H9 (cell line): ENCODE measurements around the gene MED8. TPM values are rescaled to one million over a fixed set of nuclear protein-coding genes. Genes with fewer than 3 reads are reported as not detected.

ENCODE experiments used
- DNase-seq: peaks from one replicate; pipeline ENCODE4 v3.0.0-alpha.2; 2017
- H2AFZ ChIP-seq: one replicate; pipeline ENCODE4 v1.6.1; 2013; ENCODE audit warnings: mild to moderate bottlenecking, low read length, control low read depth, moderate library complexity
- H2AK5ac ChIP-seq: 2 replicates; pipeline ENCODE4 v1.6.1; 2013; ENCODE audit warnings: low read length, control low read depth, mixed read lengths; ENCODE audit not compliant: insufficient read length
- H2BK120ac ChIP-seq: one replicate; pipeline ENCODE4 v1.6.1; 2013; ENCODE audit warnings: low read depth, mild to moderate bottlenecking, low read length, control low read depth, inconsistent platforms; ENCODE audit not compliant: poor library complexity, severe bottlenecking
- H2BK12ac ChIP-seq: 2 replicates; pipeline ENCODE4 v1.6.1; 2013; ENCODE audit warnings: low read length, control low read depth, mixed read lengths, low read depth; ENCODE audit not compliant: insufficient read length
- H2BK15ac ChIP-seq: 2 replicates; pipeline ENCODE4 v1.6.1; 2013; ENCODE audit warnings: low read depth, low read length, control low read depth
- H2BK20ac ChIP-seq: one replicate; pipeline ENCODE4 v1.6.1; 2013; ENCODE audit warnings: low read depth, mild to moderate bottlenecking, low read length, control low read depth, inconsistent platforms; ENCODE audit not compliant: poor library complexity, severe bottlenecking
- H2BK5ac ChIP-seq: 2 replicates; pipeline ENCODE4 v1.6.1; 2013; ENCODE audit warnings: low read length, control low read depth, mixed read lengths; ENCODE audit not compliant: insufficient read length
- H3K14ac ChIP-seq: 2 replicates; pipeline ENCODE4 v1.6.1; 2013; ENCODE audit warnings: low read length, control low read depth; ENCODE audit not compliant: insufficient read depth
- H3K18ac ChIP-seq: 2 replicates; pipeline ENCODE4 v1.6.1; 2013; ENCODE audit warnings: low read depth, mild to moderate bottlenecking, mixed read lengths, low read length, control low read depth; ENCODE audit not compliant: insufficient read length
- H3K23ac ChIP-seq: 2 replicates; pipeline ENCODE4 v1.6.1; 2013; ENCODE audit warnings: low read length, control low read depth, mixed read lengths, low read depth; ENCODE audit not compliant: insufficient read length
- H3K23me2 ChIP-seq: 2 replicates; pipeline ENCODE4 v1.6.1; 2013; ENCODE audit warnings: low read depth, mild to moderate bottlenecking, mixed read lengths, low read length, control low read depth; ENCODE audit not compliant: insufficient read length, poor library complexity, severe bottlenecking
- H3K27ac ChIP-seq: 2 replicates; pipeline ENCODE4 v1.5.1; 2013; ENCODE audit warnings: low read length, control low read depth, mixed read lengths, low read depth; ENCODE audit not compliant: insufficient read length
- H3K27me3 ChIP-seq: 2 replicates; pipeline ENCODE4 v1.6.1; 2013; ENCODE audit warnings: low read length, control low read depth, inconsistent platforms; ENCODE audit not compliant: insufficient read depth
- H3K4ac ChIP-seq: 2 replicates; pipeline ENCODE4 v1.6.1; 2013; ENCODE audit warnings: low read depth, mild to moderate bottlenecking, control low read depth, inconsistent platforms, low read length, moderate library complexity
- H3K4me1 ChIP-seq: 2 replicates; pipeline ENCODE4 v1.6.1; 2013; ENCODE audit warnings: low read length, control low read depth, inconsistent platforms; ENCODE audit not compliant: insufficient read depth
- H3K4me2 ChIP-seq: 2 replicates; pipeline ENCODE4 v1.6.1; 2013; ENCODE audit warnings: low read length, control low read depth, mixed read lengths; ENCODE audit not compliant: insufficient read length, insufficient read depth
- H3K56ac ChIP-seq: 2 replicates; pipeline ENCODE4 v1.6.1; 2013; ENCODE audit warnings: low read depth, mild to moderate bottlenecking, mixed read lengths, low read length, control low read depth; ENCODE audit not compliant: insufficient read length
- H3K79me1 ChIP-seq: 2 replicates; pipeline ENCODE4 v1.6.1; 2013; ENCODE audit warnings: low read depth, mild to moderate bottlenecking, moderate library complexity, low read length, control low read depth, inconsistent platforms; ENCODE audit not compliant: insufficient read depth, poor library complexity, severe bottlenecking
- H3K79me2 ChIP-seq: 2 replicates; pipeline ENCODE4 v1.6.1; 2013; ENCODE audit warnings: low read length, control low read depth, inconsistent platforms; ENCODE audit not compliant: insufficient read depth
- H3K9ac ChIP-seq: 2 replicates; pipeline ENCODE4 v1.6.1; 2013; ENCODE audit warnings: low read length, control low read depth, mixed read lengths; ENCODE audit not compliant: insufficient read length; ENCODE audit errors: extremely low read depth
- H3K9me3 ChIP-seq: one replicate; pipeline ENCODE4 v1.6.1; 2013; ENCODE audit warnings: low read depth, low read length, inconsistent platforms; ENCODE audit not compliant: control insufficient read depth
- H3T11ph ChIP-seq: one replicate; pipeline ENCODE4 v1.6.1; 2013; ENCODE audit warnings: mild to moderate bottlenecking, low read length, control low read depth, inconsistent platforms
- H4K20me1 ChIP-seq: one replicate; pipeline ENCODE4 v1.6.1; 2013; ENCODE audit not compliant: control insufficient read depth, insufficient read length, insufficient read depth
- H4K5ac ChIP-seq: 2 replicates; pipeline ENCODE4 v1.6.1; 2013; ENCODE audit warnings: low read depth, mild to moderate bottlenecking, mixed read lengths, low read length, control low read depth; ENCODE audit not compliant: insufficient read length
- H4K8ac ChIP-seq: replicated peaks from 2 replicates; pipeline ENCODE4 v1.6.1; 2013; ENCODE audit warnings: low read length, control low read depth, mixed read lengths, low read depth; ENCODE audit not compliant: insufficient read length
- H4K91ac ChIP-seq: 2 replicates; pipeline ENCODE4 v1.6.1; 2013; ENCODE audit warnings: low read depth, mild to moderate bottlenecking, moderate library complexity, mixed read lengths, low read length, control low read depth; ENCODE audit not compliant: insufficient read length
- H3K27ac Mint-ChIP-seq, 3 experiments: 2 replicates in 2 of 3; 3 replicates in 1 of 3; pipeline ENCODE4 v1.8.0; 2020 to 2021; ENCODE audit warnings: mixed read lengths in 3 of 3, mild to moderate bottlenecking in 1 of 3, moderate library complexity in 1 of 3
- H3K27me3 Mint-ChIP-seq: 2 replicates; pipeline ENCODE4 v1.8.0; 2021; ENCODE audit warnings: low read depth, mild to moderate bottlenecking, moderate library complexity, mixed read lengths
- H3K36me3 Mint-ChIP-seq, 3 experiments: 2 replicates in 2 of 3; 3 replicates in 1 of 3; pipeline ENCODE4 v1.8.0; 2020 to 2021; ENCODE audit warnings: low read depth in 3 of 3, mixed read lengths in 3 of 3; ENCODE audit not compliant: insufficient read depth in 1 of 3
- H3K4me1 Mint-ChIP-seq, 2 experiments: 2 replicates each; pipeline ENCODE4 v1.8.0; 2020; ENCODE audit warnings: mixed read lengths in 2 of 2
- H3K4me3 Mint-ChIP-seq, 2 experiments: 2 replicates in 1 of 2; 3 replicates in 1 of 2; pipeline ENCODE4 v1.8.0; 2020 to 2021; ENCODE audit warnings: mild to moderate bottlenecking in 2 of 2, mixed read lengths in 2 of 2, moderate library complexity in 1 of 2
- H3K9me3 Mint-ChIP-seq, 2 experiments: 2 replicates in 1 of 2; 3 replicates in 1 of 2; pipeline ENCODE4 v1.8.0; 2020; ENCODE audit warnings: mild to moderate bottlenecking in 2 of 2, mixed read lengths in 2 of 2, moderate library complexity in 1 of 2
- WGBS: extraction: QIAGEN DNeasy Blood & Tissue Kit; methylation state at CpG from one replicate; pipeline ENCODE4 v1.1.7; 2013; ENCODE audit warnings: missing lambda C conversion rate, low lambda C conversion rate, mixed read lengths; ENCODE audit not compliant: insufficient read length; ENCODE audit errors: extremely low coverage; 5-methylcytosine and 5-hydroxymethylcytosine counted together
- total RNA-seq: library from RNA; stranded (reverse); gene quantifications from 2 replicates; pipeline ENCODE4 v1.2.1, GENCODE V29; 2021
- TF ChIP-seq, protein P1 (sequence below): fragments of 200-600 bp; sonication (generic); conservative IDR thresholded peaks from 3 replicates; pipeline ENCODE4 v1.8.0; 2021; ENCODE audit warnings: antibody characterized with exemption, mild to moderate bottlenecking

Gene MED8
- total RNA-seq, 1 experiment from 2014 or later = 23.0 TPM

DNA sequence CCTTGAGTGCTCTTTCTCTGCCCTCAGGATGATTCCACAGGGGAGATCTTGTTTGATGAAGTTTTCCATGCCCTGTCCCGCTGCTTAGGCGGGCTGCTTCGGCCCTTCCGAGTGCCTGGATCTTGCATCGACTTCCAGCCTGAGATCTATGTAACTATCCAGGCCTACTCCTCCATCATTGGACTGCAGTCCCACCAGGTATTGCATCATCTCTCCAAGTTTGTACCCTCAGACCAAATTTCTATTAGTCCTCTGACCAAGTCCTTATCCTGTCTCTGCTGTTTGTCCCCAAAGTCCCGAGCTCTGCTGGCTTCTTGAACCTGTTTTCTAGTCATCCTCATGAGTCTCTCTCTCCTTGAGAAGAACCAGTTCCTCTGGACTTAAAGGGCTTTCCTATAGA, 14.8 kb upstream of the MED8 start:
- Histone ChIP-seq H3K18ac (no peak overlapping the region), H4K20me1 (no peaks in the 10 kb centered on the region), H3K79me1 (no peaks in the 10 kb centered on the region), H3K14ac (no peak overlapping the region), H2BK5ac (no peak overlapping the region), H3K23me2 (no peaks in the 10 kb centered on the region), H2BK120ac (no peak overlapping the region), H2BK20ac (no peak overlapping the region), H2AFZ (no peak overlapping the region), H3K9ac (no peak overlapping the region), H3K79me2 (no peaks in the 10 kb centered on the region; the same call in 1 of the 2 replicates), H2AK5ac (no peak overlapping the region), H3K27me3 (no peaks in the 10 kb centered on the region), H3K27ac (no peak overlapping the region), H3K56ac (no peak overlapping the region), H3K23ac (no peak overlapping the region), H4K91ac (no peak overlapping the region), H3K9me3 (no peaks in the 10 kb centered on the region), H4K8ac (no peak overlapping the region), H3T11ph (no peak overlapping the region), H3K4ac (no peak overlapping the region), H3K4me2 (no peak overlapping the region), H4K5ac (no peak overlapping the region), H2BK15ac (no peak overlapping the region), H3K4me1 (no peaks in the 10 kb centered on the region), H2BK12ac (no peak overlapping the region)
- H3K27me3 Mint-ChIP-seq = no peaks in the 10 kb centered on the region
- no peaks in the 10 kb centered on the region for H3K4me1 Mint-ChIP-seq
- no CpG with 5 or more reads among the region's 6 CpGs for WGBS
- no peak for DNase-seq
- H3K27ac Mint-ChIP-seq = no peak overlapping the region
- TF ChIP-seq, protein P1, sequence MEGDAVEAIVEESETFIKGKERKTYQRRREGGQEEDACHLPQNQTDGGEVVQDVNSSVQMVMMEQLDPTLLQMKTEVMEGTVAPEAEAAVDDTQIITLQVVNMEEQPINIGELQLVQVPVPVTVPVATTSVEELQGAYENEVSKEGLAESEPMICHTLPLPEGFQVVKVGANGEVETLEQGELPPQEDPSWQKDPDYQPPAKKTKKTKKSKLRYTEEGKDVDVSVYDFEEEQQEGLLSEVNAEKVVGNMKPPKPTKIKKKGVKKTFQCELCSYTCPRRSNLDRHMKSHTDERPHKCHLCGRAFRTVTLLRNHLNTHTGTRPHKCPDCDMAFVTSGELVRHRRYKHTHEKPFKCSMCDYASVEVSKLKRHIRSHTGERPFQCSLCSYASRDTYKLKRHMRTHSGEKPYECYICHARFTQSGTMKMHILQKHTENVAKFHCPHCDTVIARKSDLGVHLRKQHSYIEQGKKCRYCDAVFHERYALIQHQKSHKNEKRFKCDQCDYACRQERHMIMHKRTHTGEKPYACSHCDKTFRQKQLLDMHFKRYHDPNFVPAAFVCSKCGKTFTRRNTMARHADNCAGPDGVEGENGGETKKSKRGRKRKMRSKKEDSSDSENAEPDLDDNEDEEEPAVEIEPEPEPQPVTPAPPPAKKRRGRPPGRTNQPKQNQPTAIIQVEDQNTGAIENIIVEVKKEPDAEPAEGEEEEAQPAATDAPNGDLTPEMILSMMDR = no peak
- peaks cover 4 to 43% (median 28%) of the 10 kb centered on the region in 3 experiments; a peak in 6 of 7 replicates for H3K36me3 Mint-ChIP-seq
- no peak overlapping the region for H3K4me3 Mint-ChIP-seq
- no peaks in the 10 kb centered on the region for H3K9me3 Mint-ChIP-seq
